M059J (cell line): ENCODE results near the gene TOR3A. TPM values are rescaled to one million over a fixed set of nuclear protein-coding genes. Genes with fewer than 3 reads are reported as not detected.
"Not testable (repeated sequence)": the region's sequence is repeated elsewhere in the genome, so short reads cannot be mapped to it uniquely, and the experiment has no call there.

ENCODE experiments used
- DNase-seq: peaks from one replicate; pipeline ENCODE4 v3.0.0-alpha.2; 2012; ENCODE audit warnings: low read depth
- total RNA-seq: library from RNA; depleted of rRNA; stranded (reverse); fragments of >200 nt; shearing (Covaris generic); gene quantifications from 2 replicates; pipeline ENCODE4 v1.2.3, GENCODE V29; 2014

TOR3A gene
- total RNA-seq, 1 experiment from 2014 or later: 52.6 TPM

DNA sequence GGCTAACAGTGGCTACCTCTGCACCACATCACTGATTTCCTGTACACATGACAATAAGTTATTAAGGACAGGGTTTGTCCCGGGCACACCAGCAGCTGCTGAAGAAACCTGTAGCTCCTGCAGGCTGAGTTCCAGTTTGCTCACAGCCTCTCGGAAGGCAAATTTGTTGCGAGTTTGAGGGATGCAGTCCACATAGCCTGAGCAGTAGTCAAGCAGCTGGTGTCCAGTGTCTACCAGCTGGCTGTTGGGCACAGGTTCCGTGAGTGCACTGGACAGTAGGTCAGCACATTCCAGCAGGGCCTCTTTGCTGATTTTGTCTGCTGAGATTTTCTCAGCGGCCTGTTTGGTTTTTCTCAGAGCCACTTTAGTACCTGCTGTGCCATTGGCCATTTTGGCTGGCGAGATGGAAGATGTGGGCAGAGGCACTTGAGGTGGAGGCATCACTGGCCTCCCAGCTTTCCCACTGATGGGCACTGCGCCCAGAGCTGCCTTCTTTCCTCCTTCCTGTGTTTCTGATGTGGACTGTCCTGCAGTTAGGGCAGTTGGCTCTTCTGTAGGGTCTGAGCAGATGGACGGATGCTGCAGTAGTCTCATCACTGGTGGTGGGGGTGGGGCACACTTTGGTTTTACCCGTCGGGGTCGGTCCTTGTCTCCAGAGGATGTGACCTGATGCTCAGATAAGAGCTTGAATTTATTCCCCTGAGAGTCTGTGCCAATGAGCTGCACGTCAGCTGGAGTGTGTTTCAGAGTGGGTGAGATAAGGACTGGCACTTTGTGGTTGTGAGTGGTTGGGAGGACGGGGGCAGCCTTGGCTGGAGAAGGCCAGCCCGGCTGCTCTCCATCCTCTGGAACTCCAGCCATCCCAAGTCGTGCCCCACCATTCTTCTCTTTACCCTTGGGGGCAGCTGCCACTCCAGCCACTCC, 26.1 kb downstream of the TOR3A start:
- DNase-seq: no peak

DNA sequence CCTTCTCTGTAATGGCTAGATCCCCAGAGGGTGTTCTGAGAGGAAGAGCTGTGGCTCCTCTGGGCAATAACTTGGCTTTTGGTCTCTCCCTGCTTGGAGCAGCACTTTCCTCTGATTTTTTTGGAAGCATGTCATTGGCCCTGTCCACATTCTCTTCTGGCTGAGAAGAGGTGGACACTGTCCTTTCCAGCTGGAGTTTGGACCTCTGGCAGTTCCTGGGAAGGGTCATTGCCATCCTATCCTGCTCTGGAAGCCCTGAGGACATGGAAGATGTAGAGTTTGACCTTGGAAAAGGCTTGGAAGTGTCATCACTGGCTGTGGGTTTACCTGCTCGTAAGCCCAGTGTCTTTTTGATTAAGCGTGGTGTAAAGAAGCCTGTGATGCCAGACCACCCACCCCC, 26.8 kb downstream of the TOR3A start:
- no peak for DNase-seq

GRCh38 chr1:179115181-179115580, 33.3 kb downstream of the TOR3A start:
- DNase-seq: no peak

DNA sequence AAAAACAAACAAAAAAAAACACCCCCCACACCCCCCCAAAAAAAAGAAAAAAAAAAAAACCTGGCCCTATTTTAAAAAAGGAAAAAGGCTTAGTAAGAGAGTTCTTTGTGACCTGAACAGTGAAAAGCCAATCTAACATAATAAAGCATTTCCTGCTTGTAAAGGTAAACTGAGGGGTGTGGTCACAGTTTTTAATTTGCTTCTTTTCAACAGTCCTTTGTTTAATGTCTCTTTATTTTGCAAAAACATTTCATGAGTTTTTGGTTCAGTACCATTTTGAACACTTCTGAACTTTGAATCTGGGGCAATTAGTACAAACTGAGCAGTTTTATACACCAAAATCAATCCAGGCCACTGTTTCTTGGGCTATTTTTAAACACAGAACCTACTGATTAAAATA, 37.6 kb downstream of the TOR3A start:
- DNase-seq: no peak

GRCh38 chr1:179120736-179121135, 38.9 kb downstream of the TOR3A start:
- no peak for DNase-seq

DNA sequence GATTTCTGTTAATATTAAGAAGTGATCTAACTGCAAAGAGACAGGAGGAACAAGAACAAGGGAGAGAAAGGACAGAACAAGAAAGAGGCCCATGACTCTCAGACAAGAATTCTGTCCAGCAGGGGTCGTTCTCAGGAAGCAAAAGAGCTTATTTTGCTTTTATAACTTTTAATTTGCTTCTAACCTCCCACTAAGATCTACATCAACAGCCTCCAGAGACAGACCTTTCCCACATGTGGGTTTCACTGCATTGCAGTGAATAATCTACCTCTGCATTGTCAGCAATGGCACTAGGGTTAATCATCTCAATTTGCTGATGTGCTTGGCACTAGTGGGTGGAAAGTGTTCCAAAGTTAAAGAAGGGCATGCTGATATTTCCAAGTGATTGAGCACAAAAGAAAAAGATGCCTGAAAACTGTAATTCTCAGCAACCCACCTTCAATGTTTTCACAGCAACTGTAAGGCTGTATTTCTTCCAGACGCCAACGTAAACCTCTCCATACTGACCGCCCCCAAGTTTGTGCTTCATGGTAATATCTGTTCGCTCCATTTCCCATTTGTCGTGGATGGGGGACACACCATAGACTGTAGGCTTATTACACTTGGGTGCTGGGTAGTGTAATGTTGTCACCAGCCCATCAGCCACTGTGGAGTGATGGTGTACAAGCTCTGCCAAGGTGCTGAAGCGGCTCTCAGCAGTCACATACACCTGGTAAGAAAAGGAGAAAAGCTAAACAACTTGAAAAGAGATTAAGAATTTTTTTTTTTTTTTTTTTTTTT, 39.5 kb downstream of the TOR3A start:
- peak; percentile 72 for DNase-seq

DNA sequence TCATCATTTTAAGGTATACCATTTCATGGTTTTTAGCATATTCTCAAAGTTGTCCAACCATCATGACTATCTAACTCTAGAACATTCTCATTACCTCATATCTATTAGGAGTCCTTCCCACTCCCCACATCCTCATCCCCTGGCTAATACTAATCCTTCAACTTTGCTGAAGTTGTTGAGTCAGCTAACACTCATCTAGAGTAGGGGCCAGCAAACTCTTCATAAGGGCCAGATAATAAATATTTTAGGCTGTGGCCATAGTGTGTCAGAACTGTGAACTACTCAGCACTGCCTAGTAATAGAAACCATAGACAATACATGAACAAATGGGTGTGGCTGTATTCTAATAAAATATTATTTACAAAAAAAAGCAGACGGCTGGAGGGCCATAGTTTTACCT, 43.0 kb downstream of the TOR3A start:
- DNase-seq: peak; percentile 71

- peak; percentile 66 for DNase-seq
Observed at GRCh38 chr1:179126338-179127060, 44.6 kb downstream of the TOR3A start.

- peak; percentile 85 for DNase-seq
Observed at GRCh38 chr1:179127163-179127895, 45.5 kb downstream of the TOR3A start.

DNA sequence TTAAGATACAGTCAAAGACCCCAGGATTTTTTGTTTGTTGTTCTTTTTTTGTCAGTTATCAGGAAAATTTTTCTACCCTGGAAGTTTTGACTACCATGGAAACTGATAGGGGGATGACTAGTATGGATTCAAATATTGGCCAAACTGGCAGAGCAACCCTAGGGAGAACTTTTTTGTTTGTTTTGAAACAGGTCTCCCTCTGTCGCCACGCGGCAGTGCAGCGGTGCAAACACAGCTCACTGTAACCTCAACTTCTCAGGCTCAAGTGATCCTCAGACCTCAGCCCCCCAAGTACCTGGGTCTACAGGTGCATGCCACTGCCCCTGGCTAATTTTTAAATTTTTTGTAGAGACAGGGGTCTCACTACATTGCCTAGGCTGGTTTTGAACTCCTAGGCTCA, 46.6 kb downstream of the TOR3A start:
- peak; percentile 69 for DNase-seq

DNA sequence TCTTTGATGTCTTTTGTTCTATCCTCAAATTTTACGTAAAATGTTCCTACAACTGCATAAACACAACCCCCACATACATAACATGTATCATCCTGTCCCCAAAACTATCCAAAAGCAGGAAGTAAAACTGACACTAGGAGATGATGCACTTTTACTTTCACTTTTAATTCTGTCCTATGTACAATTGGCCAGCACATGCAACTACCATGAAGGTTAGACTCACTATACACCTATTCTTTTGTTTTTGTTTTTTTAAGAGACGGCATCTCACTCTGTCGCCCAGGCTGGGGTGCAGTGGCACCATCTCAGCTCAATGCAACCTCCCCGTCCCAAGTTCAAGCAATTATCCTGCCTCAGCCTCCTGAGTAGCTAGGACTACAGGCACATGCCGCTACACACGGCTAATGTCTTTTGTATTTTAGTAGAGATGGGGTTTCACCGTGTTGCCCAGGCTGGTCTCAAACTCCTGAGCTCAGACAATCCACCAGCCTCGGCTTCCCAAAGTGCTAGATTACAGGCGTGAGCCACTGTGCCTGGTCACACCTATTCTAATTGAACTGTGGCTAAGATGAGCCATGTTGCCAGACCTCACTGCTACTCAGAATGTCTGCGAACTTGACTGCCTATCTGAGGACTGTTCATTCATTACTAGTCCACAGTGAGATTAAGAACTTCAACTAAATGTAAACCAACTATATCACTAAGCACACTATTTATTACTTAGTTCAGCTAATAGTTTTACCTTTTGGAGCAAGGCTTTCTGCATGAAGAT, 48.0 kb downstream of the TOR3A start:
- DNase-seq: peak; percentile 66

- DNase-seq: not testable (repeated sequence)
Observed at GRCh38 chr1:179135168-179135567, 53.3 kb downstream of the TOR3A start.

- not testable (repeated sequence) for DNase-seq
Observed at GRCh38 chr1:179135707-179136106, 53.8 kb downstream of the TOR3A start.

GRCh38 chr1:179137617-179138255, 55.9 kb downstream of the TOR3A start:
- no peak for DNase-seq

GRCh38 chr1:179138755-179139154, 56.9 kb downstream of the TOR3A start:
- not testable (repeated sequence) for DNase-seq

DNA sequence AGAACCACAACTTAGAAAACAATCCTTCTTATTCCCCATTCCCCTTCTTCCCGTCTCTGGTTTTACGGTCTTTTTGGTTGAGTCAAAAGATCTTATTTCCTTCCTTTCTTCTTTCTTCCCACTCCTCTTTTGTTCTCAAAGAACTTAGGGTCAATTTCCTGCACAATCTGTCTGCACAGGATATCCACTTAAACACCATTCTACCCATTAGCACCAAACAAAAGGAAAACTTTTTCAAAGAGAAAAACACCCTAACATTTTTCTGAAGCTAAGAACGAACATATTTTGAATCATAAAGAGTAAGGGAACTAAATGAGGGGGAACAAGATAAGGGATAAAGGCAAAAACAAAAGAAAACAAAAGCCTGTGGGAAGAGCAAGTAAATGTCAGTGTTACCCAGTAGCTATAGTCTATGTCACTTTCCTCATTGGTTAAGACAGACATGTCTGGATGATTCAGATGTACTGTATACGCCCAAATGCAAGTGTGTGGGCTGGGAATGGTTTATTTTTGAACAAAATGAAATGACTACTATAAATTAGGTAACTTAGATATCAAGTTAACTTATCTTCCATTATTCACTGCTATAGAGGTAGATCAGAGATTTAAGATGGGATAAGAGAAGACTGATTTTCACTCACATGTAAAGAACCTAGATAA, 59.9 kb downstream of the TOR3A start:
- DNase-seq: peak; percentile 76

- peak; percentile 99 for DNase-seq
Observed at GRCh38 chr1:179142889-179143299, 61.0 kb downstream of the TOR3A start.

- peak; percentile 96 for DNase-seq
Observed at GRCh38 chr1:179143322-179143721, 61.5 kb downstream of the TOR3A start.

DNA sequence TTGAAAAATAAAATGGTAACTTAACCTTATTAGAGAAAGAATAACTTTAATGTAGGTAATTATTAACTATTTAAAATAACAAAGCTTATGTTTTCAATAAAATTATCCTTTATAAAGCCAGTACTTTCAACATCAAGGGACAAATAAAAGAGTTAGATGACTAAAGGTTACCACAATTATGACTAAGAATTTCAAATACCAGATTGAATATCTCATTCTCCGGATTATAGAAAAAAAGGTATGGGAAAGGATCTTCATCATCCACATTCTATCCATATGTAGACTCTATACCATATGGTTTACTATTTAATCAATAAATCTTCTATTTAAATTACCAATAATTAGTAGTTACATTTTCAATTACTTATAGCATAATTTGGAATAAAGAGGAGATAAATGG, 62.8 kb downstream of the TOR3A start:
- DNase-seq: peak; percentile 33

GRCh38 chr1:179145521-179145920, 63.7 kb downstream of the TOR3A start:
- DNase-seq: no peak
